ENCODE results near the gene B4GALT3.

B4GALT3 gene

GRCh38 chr1:161173711-161174110 is 3.6 kb downstream of the B4GALT3 start (continued):
- TF ChIP-seq TCF4 (CRISPR knock-in tag; IDR thresholded peaks at IDR 0.05; ENCODE audit: borderline replicate concordance) = no peak
- TF ChIP-seq RARB (CRISPR knock-in tag; IDR thresholded peaks at IDR 0.05) = no peak
- TF ChIP-seq ZFP3 (CRISPR knock-in tag; IDR thresholded peaks at IDR 0.05) = no peak
- no peak for TF ChIP-seq GLIS3 (CRISPR knock-in tag; IDR thresholded peaks at IDR 0.05)
- TF ChIP-seq PATZ1 (CRISPR knock-in tag; IDR thresholded peaks at IDR 0.05; ENCODE audit: borderline replicate concordance) = no peak

GRCh38 chr1:161172776-161173376 is 4.4 kb downstream of the B4GALT3 start:
- no peak for ATAC-seq
- TF ChIP-seq TOX (CRISPR knock-in tag; IDR thresholded peaks at IDR 0.05; ENCODE audit: borderline replicate concordance) (no peak), ZNF565 (CRISPR knock-in tag; conservative IDR thresholded peaks at IDR 0.05; ENCODE audit: low read depth) (no peak), ZNF8 (CRISPR knock-in tag; IDR thresholded peaks at IDR 0.05) (no peak), ZFP3 (CRISPR knock-in tag; IDR thresholded peaks at IDR 0.05) (no peak), OSR1 (CRISPR knock-in tag; IDR thresholded peaks at IDR 0.05) (no peak), ESRRG (CRISPR knock-in tag; IDR thresholded peaks at IDR 0.05) (no peak), GLIS3 (CRISPR knock-in tag; IDR thresholded peaks at IDR 0.05) (no peak), TCF4 (CRISPR knock-in tag; IDR thresholded peaks at IDR 0.05; ENCODE audit: borderline replicate concordance) (no peak), BACH2 (CRISPR knock-in tag; IDR thresholded peaks at IDR 0.05; ENCODE audit: borderline replicate concordance) (no peak), TSHZ2 (CRISPR knock-in tag; IDR thresholded peaks at IDR 0.05) (no peak), RARB (CRISPR knock-in tag; IDR thresholded peaks at IDR 0.05) (no peak), PPARA (CRISPR knock-in tag; IDR thresholded peaks at IDR 0.05; ENCODE audit: borderline replicate concordance) (no peak), CSDC2 (CRISPR knock-in tag; IDR thresholded peaks at IDR 0.05) (no peak)

- no peak for ATAC-seq
- TF ChIP-seq TSHZ2 (CRISPR knock-in tag; IDR thresholded peaks at IDR 0.05) (no peak), ZNF565 (CRISPR knock-in tag; conservative IDR thresholded peaks at IDR 0.05; ENCODE audit: low read depth) (no peak), ZC3H10 (CRISPR knock-in tag; IDR thresholded peaks at IDR 0.05) (no peak), POU6F1 (CRISPR knock-in tag; IDR thresholded peaks at IDR 0.05; ENCODE audit: borderline replicate concordance, low read depth) (no peak), BACH2 (CRISPR knock-in tag; IDR thresholded peaks at IDR 0.05; ENCODE audit: borderline replicate concordance) (no peak)
Measured at GRCh38 chr1:161172349-161172748, 5.0 kb downstream of the B4GALT3 start.

- no peak for ATAC-seq
- TF ChIP-seq RARB (CRISPR knock-in tag; IDR thresholded peaks at IDR 0.05) (no peak), ZNF70 (CRISPR knock-in tag; IDR thresholded peaks at IDR 0.05) (no peak), CSRNP3 (CRISPR knock-in tag; IDR thresholded peaks at IDR 0.05) (no peak), BACH2 (CRISPR knock-in tag; IDR thresholded peaks at IDR 0.05; ENCODE audit: borderline replicate concordance) (no peak), SNAI2 (CRISPR knock-in tag; IDR thresholded peaks at IDR 0.05) (no peak), ESRRG (CRISPR knock-in tag; IDR thresholded peaks at IDR 0.05) (no peak), GLIS3 (CRISPR knock-in tag; IDR thresholded peaks at IDR 0.05) (no peak), PATZ1 (CRISPR knock-in tag; IDR thresholded peaks at IDR 0.05; ENCODE audit: borderline replicate concordance) (no peak), ZFP30 (CRISPR knock-in tag; IDR thresholded peaks at IDR 0.05) (no peak), ZNF565 (CRISPR knock-in tag; conservative IDR thresholded peaks at IDR 0.05; ENCODE audit: low read depth) (no peak), CREB5 (CRISPR knock-in tag; IDR thresholded peaks at IDR 0.05; ENCODE audit: low read depth) (no peak)
Measured at GRCh38 chr1:161171696-161172095, 5.6 kb downstream of the B4GALT3 start.

Data from SK-N-SH treated with all-trans-retinoic acid at 6 μM for 48 hours (cell line).